Naive thymus-derived CD4-positive, alpha-beta T cell (primary cell): Measurements from ENCODE around the gene SYTL2. TPM values are rescaled to one million over a fixed set of nuclear protein-coding genes. Genes with fewer than 3 reads are reported as not detected.
A peak's percentile ranks its signal among the peaks of the same experiment; 100 is the strongest.

Source experiments
- ATAC-seq: fragments of 150-1000 bp; cut with Tn5 transposase; 2 replicates; pipeline ENCODE4 v1.10.0; 2021; ENCODE audit warnings: mild to moderate bottlenecking, moderate library complexity
- CTCF ChIA-PET: fragments of 350-600 bp; sonication (Branson Sonifier 250); formaldehyde crosslinking; loops from one replicate; lab custom pipeline; 2021; ENCODE audit warnings: antibody characterized with exemption; lab: Charles Lee
- POLR2A ChIA-PET: fragments of 350-600 bp; sonication (Branson Sonifier 250); formaldehyde crosslinking; loops from one replicate; lab custom pipeline; 2021; ENCODE audit warnings: antibody characterized with exemption, inconsistent platforms; lab: Charles Lee
- DNase-seq, 9 donors: peaks; one replicate each; pipeline versions ENCODE4 v3.0.0 to v3.0.0-alpha.2; 2020 to 2022; ENCODE audit warnings: mixed read lengths in 1 of 9
- H3K27ac ChIP-seq: one replicate; pipeline ENCODE4 v1.7.0; 2013; ENCODE audit warnings: mild to moderate bottlenecking, low read depth, low read length, moderate library complexity
- H3K27me3 ChIP-seq, 2 donors: one replicate each; pipeline ENCODE4 v1.7.0; 2013; ENCODE audit warnings: low read length in 2 of 2, mild to moderate bottlenecking in 2 of 2, moderate library complexity in 2 of 2; ENCODE audit not compliant: control insufficient read depth in 2 of 2, insufficient read depth in 2 of 2
- H3K36me3 ChIP-seq, 3 experiments: 1 replicate in 2 of 3; 2 replicates in 1 of 3; pipeline ENCODE4 v1.7.0; 2013; ENCODE audit warnings: low read length in 3 of 3, mild to moderate bottlenecking in 3 of 3, moderate library complexity in 1 of 3; ENCODE audit not compliant: insufficient read depth in 3 of 3, control insufficient read depth in 2 of 3
- H3K4me1 ChIP-seq, 2 donors: one replicate each; pipeline ENCODE4 v1.7.0; 2013; ENCODE audit warnings: low read length in 2 of 2, mild to moderate bottlenecking in 2 of 2, moderate library complexity in 1 of 2; ENCODE audit not compliant: control insufficient read depth in 2 of 2, insufficient read depth in 2 of 2
- H3K4me3 ChIP-seq: 2 replicates; pipeline ENCODE4 v1.7.0; 2013; ENCODE audit warnings: mild to moderate bottlenecking, low read length
- H3K9me3 ChIP-seq, 3 experiments: 1 replicate in 2 of 3; 2 replicates in 1 of 3; pipeline ENCODE4 v1.7.0; 2013; ENCODE audit warnings: low read length in 3 of 3; ENCODE audit not compliant: control insufficient read depth in 2 of 3
- H3K27ac Mint-ChIP-seq, 9 donors: one replicate each; pipeline ENCODE4 v1.8.0; 2020 to 2022; ENCODE audit warnings: mixed read lengths in 9 of 9, mild to moderate bottlenecking in 8 of 9, moderate library complexity in 5 of 9, inconsistent platforms in 2 of 9
- H3K27me3 Mint-ChIP-seq, 5 donors: one replicate each; pipeline ENCODE4 v1.8.0; 2021 to 2022; ENCODE audit warnings: mixed read lengths in 5 of 5, mild to moderate bottlenecking in 1 of 5
- H3K36me3 Mint-ChIP-seq, 5 donors: one replicate each; pipeline ENCODE4 v1.8.0; 2020 to 2022; ENCODE audit warnings: mixed read lengths in 5 of 5, mild to moderate bottlenecking in 3 of 5, inconsistent platforms in 1 of 5
- H3K4me1 Mint-ChIP-seq, 7 donors: one replicate each; pipeline ENCODE4 v1.8.0; 2020 to 2022; ENCODE audit warnings: mixed read lengths in 7 of 7, mild to moderate bottlenecking in 3 of 7, inconsistent platforms in 1 of 7
- H3K4me3 Mint-ChIP-seq, 10 donors: one replicate each; pipeline ENCODE4 v1.8.0; 2020 to 2022; ENCODE audit warnings: mild to moderate bottlenecking in 10 of 10, mixed read lengths in 10 of 10, moderate library complexity in 6 of 10, inconsistent platforms in 2 of 10
- H3K9me3 Mint-ChIP-seq, 11 donors: one replicate each; pipeline ENCODE4 v1.8.0; 2020 to 2022; ENCODE audit warnings: mixed read lengths in 11 of 11, mild to moderate bottlenecking in 4 of 11, inconsistent platforms in 1 of 11, moderate library complexity in 1 of 11
- intact Hi-C, 2 donors: fragments of 100-400 bp; cut with micrococcal nuclease; formaldehyde crosslinking; loops; one replicate each; pipeline ENCODE4 v1.15.1; 2023
- polyA plus RNA-seq, 2 donors: library from polyadenylated mRNA; unstranded; fragments of 300-500 nt; fragmentation: Illumina TruSeq; gene quantifications; one replicate each; pipeline ENCODE4 v1.2.3, GENCODE V29; 2021
- total RNA-seq, 6 experiments: library from RNA in 5 of 6; stranded (reverse) in 5 of 6; gene quantifications; 1 replicate in 5 of 6; 2 replicates in 1 of 6; pipeline ENCODE4 v1.2.3 and lab custom pipeline; 2021 to 2026

Gene SYTL2
- total and polyA plus RNA-seq, 7 experiments from 2014 or later: 12.0 to 62.9 (median 27.5) TPM

DNA sequence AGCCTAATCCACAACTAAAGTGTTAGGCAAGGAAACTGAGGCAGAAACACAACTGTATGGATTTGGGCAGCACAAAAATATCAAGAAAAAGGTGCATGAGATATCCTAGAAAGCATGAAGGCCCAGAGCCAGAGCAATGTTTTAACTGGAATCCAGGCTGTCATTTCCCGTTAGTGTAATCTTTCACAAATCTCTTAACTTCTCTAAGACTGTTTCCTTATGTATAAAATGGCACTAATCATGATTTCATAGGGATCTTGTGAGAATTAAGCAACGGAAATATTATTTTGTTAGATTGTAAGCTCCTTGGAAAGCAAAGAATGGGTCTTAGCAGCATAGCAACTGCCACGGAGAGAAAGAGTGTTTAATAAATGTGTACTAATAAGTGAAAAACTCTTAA, 14.7 kb upstream of the SYTL2 start:
- H3K27me3 Mint-ChIP-seq: no peaks in the 10 kb centered on the region
- H3K4me3 ChIP-seq: no peak overlapping the region
- ATAC-seq (no peak), DNase-seq (no peak)
- no peaks in the 10 kb centered on the region for H3K36me3 ChIP-seq
- H3K9me3 ChIP-seq: no peaks in the 10 kb centered on the region
- peaks cover 30 to 75% (median 67%) of the 10 kb centered on the region in 7 donors for H3K4me1 Mint-ChIP-seq
- peaks cover 0 to 5% (median 0%) of the 10 kb centered on the region in 11 donors for H3K9me3 Mint-ChIP-seq
- peaks cover 55 to 57% of the 10 kb centered on the region in 2 donors for H3K4me1 ChIP-seq
- intact Hi-C loops: loop anchor here (1.0 to 10.0 kb wide), 3 partner anchors 131 to 979 kb away; partner anchors contain the start of gene PRSS23 (in 1 of the 2)
- ChIA-PET POLR2A (interaction anchor here (0.6 to 3.9 kb wide), 6 partner anchors 10 to 75 kb away, joined by 3 to 20 read pairs (median 5); partner anchors contain the start of gene SYTL2), CTCF (interaction anchor here (1.1 to 2.0 kb wide), 4 partner anchors 30 to 134 kb away, joined by 3 to 7 read pairs (median 4); partner anchors contain the start of gene CCDC83)
- peak overlapping the region in 8 of 9 donors; percentile 76 to 100 (median 94) for H3K27ac Mint-ChIP-seq
- no peaks in the 10 kb centered on the region for H3K27me3 ChIP-seq
- peaks cover 0 to 24% (median 0%) of the 10 kb centered on the region in 5 donors for H3K36me3 Mint-ChIP-seq
- H3K27ac ChIP-seq: no peak overlapping the region
- peak overlapping the region in 4 of 10 donors; percentile 0 to 65 (median 44) for H3K4me3 Mint-ChIP-seq

DNA sequence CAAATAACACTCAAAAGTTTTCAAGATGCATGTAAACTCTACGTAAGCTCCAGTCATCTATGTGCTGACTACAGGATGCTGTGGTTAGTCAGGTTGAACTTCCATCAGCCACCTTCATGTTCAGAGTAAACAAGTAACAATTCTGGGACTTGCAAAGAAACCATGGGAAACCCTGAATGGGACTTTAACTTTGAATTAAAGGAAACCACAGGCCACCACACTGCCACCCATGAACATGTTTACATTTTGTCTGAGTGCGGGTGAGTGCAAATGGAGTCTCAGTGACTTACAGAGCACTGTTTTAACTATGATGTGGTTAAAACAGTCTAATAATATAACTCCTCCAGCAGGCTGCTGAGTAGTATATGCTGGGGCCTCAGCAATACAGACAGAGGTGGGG, 12.9 kb upstream of the SYTL2 start:
- no peaks in the 10 kb centered on the region for H3K9me3 ChIP-seq
- Mint-ChIP-seq H3K4me3 (peak overlapping the region; percentile 9 to 86 (median 72)), H3K4me1 (peaks cover 30 to 75% (median 67%) of the 10 kb centered on the region in 7 donors), H3K36me3 (peaks cover 0 to 11% (median 0%) of the 10 kb centered on the region in 5 donors), H3K9me3 (peaks cover 0 to under 1% (median 0%) of the 10 kb centered on the region in 11 donors), H3K27ac (peak overlapping the region; percentile 86 to 100 (median 95)), H3K27me3 (no peaks in the 10 kb centered on the region)
- intact Hi-C loops: loop anchor here (1.0 to 10.0 kb wide), 8 partner anchors 13 to 981 kb away; partner anchors contain the start of genes PRSS23 (in 1 of the 2), SYTL2 (in 1 of the 2) and TMEM126B (in 1 of the 2)
- peak; percentile 11 to 98 (median 95) for DNase-seq
- no peak overlapping the region for H3K27ac ChIP-seq
- peak; percentile 88 for ATAC-seq
- H3K4me3 ChIP-seq: peak overlapping the region; percentile 11
- ChIA-PET POLR2A (interaction anchor here (0.6 to 3.9 kb wide), 15 partner anchors 9 to 168 kb away, joined by 3 to 20 read pairs (median 5); partner anchors contain the start of genes CCDC83, CREBZF and SYTL2), CTCF (interaction anchor here (0.6 to 2.0 kb wide), 8 partner anchors 14 to 227 kb away, joined by 3 to 12 read pairs (median 4); partner anchors contain the start of genes CCDC83 and SYTL2)
- H3K27me3 ChIP-seq: no peaks in the 10 kb centered on the region
- no peaks in the 10 kb centered on the region for H3K36me3 ChIP-seq
- H3K4me1 ChIP-seq: peaks cover 55 to 57% of the 10 kb centered on the region in 2 donors

DNA sequence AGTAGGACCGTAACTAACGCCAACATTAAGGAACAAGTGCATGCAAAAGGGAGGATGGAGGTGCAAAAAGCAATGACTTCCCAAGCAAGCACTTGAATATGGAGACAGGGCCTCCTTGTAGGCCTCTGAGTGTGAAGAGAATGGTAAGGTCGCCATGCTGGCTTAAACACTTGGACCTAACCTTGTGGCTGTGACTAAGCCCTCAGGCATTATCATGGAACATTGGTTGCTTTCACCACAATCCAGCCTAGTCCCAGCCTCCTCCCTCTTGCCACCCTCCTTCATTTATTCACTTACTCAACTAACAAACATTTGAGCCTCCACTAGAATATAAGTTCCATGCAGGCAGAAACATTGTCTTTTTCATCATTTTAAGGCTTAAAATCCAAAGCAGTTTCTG, 11.9 kb upstream of the SYTL2 start:
- Histone ChIP-seq H3K27me3 (no peaks in the 10 kb centered on the region), H3K27ac (no peak overlapping the region), H3K36me3 (no peaks in the 10 kb centered on the region), H3K4me3 (no peak overlapping the region), H3K9me3 (no peaks in the 10 kb centered on the region), H3K4me1 (peaks cover 50 to 56% of the 10 kb centered on the region in 2 donors)
- H3K9me3 Mint-ChIP-seq: no peaks in the 10 kb centered on the region
- peaks cover 30 to 69% (median 66%) of the 10 kb centered on the region in 7 donors for H3K4me1 Mint-ChIP-seq
- no peak for ATAC-seq
- no peak for DNase-seq
- peaks cover 0 to 11% (median 0%) of the 10 kb centered on the region in 5 donors for H3K36me3 Mint-ChIP-seq
- H3K4me3 Mint-ChIP-seq: peak overlapping the region in 8 of 10 donors; percentile 26 to 81 (median 49)
- ChIA-PET POLR2A (interaction anchor here (1.3 to 2.4 kb wide), 3 partner anchors 8 to 13 kb away, joined by 4 to 10 read pairs (median 8); no protein-coding TSS in a partner anchor), CTCF (interaction anchor here (1.3 to 2.0 kb wide), 2 partner anchors 14 to 127 kb away, joined by 4 to 12 read pairs; no protein-coding TSS in a partner anchor)
- intact Hi-C loops: loop anchor here (1.0 to 10.0 kb wide), 6 partner anchors 12 to 982 kb away; partner anchors contain the start of genes PRSS23 (in 1 of the 2), SYTL2 (in 1 of the 2) and TMEM126B (in 1 of the 2)
- H3K27me3 Mint-ChIP-seq: no peaks in the 10 kb centered on the region
- peak overlapping the region in 8 of 9 donors; percentile 24 to 100 (median 87) for H3K27ac Mint-ChIP-seq

DNA sequence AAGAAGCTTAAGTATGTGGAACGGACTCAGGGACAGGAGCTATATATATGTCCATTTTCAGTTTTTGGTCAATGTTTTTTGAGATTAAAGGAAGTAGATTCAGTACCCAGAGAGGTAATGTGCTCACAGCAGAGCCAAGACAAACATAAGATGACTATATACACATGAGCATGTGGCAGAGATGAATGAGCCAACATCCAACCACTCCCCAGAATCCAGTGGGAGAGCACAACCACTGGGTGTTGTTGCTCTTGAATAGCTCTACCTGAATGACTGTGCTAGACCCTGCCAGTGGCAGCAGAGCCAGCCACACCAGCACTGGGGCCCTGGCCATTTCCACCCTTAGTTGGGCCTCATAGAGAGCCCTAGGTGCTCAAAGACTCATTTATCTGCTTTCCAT, 10.7 kb upstream of the SYTL2 start:
- DNase-seq: no peak
- intact Hi-C loops: loop anchor here in 1 of 2 donors (2.0 to 10.0 kb wide), 2 partner anchors 193 to 983 kb away; partner anchors contain the start of genes PRSS23 and TMEM126B
- ChIA-PET POLR2A (interaction anchor here (0.6 to 2.4 kb wide), 4 partner anchors 9 to 478 kb away, joined by 3 to 8 read pairs (median 4); no protein-coding TSS in a partner anchor), CTCF (interaction anchor here (0.7 kb wide), 1 partner anchor 123 kb away, joined by 3 read pairs; no protein-coding TSS in a partner anchor)
- H3K27ac ChIP-seq: no peak overlapping the region
- Mint-ChIP-seq H3K9me3 (no peaks in the 10 kb centered on the region), H3K27me3 (no peaks in the 10 kb centered on the region), H3K27ac (peak overlapping the region in 6 of 9 donors; percentile 1 to 100 (median 91)), H3K4me3 (peak overlapping the region in 2 of 10 donors; percentile 27 to 42), H3K36me3 (peaks cover 0 to 11% (median 0%) of the 10 kb centered on the region in 5 donors), H3K4me1 (peaks cover 25 to 57% (median 55%) of the 10 kb centered on the region in 7 donors)
- ATAC-seq: no peak
- H3K9me3 ChIP-seq: no peaks in the 10 kb centered on the region
- no peaks in the 10 kb centered on the region for H3K27me3 ChIP-seq
- peaks cover 39 to 44% of the 10 kb centered on the region in 2 donors for H3K4me1 ChIP-seq
- H3K36me3 ChIP-seq: no peaks in the 10 kb centered on the region
- H3K4me3 ChIP-seq: no peak overlapping the region

DNA sequence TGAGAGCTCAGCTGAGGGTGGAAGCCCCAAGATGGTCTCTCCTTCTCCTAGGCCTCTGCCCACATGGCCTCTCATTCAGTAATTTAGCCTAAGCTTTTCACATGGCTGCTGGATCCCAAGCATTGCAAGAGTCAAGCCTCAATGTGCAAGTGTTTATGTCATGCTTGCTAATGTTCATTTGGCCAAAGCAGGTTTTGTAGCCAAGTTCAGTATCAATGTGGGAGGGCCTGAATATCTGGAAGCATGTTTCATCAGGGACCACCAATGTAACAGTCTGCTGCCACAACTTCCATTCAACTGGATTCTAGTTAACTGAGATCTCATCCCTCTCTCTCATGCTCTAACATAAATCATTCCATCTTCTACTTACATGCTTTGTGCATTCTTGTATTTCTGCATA, 8.5 kb upstream of the SYTL2 start:
- Histone ChIP-seq H3K27me3 (no peaks in the 10 kb centered on the region), H3K9me3 (no peaks in the 10 kb centered on the region), H3K27ac (no peak overlapping the region), H3K4me1 (peaks cover 25 to 27% of the 10 kb centered on the region in 2 donors), H3K4me3 (no peak overlapping the region), H3K36me3 (no peaks in the 10 kb centered on the region)
- POLR2A ChIA-PET: no interaction called here
- Mint-ChIP-seq H3K9me3 (no peaks in the 10 kb centered on the region), H3K4me1 (peaks cover 16 to 46% (median 38%) of the 10 kb centered on the region in 7 donors), H3K4me3 (no peak overlapping the region), H3K27me3 (no peaks in the 10 kb centered on the region), H3K27ac (peak overlapping the region in 1 of 9 donors; percentile 16), H3K36me3 (peaks cover 0 to 11% (median 0%) of the 10 kb centered on the region in 5 donors)
- ATAC-seq (no peak), DNase-seq (no peak)
- intact Hi-C loops: no loop called here
- CTCF ChIA-PET: no interaction called here

DNA sequence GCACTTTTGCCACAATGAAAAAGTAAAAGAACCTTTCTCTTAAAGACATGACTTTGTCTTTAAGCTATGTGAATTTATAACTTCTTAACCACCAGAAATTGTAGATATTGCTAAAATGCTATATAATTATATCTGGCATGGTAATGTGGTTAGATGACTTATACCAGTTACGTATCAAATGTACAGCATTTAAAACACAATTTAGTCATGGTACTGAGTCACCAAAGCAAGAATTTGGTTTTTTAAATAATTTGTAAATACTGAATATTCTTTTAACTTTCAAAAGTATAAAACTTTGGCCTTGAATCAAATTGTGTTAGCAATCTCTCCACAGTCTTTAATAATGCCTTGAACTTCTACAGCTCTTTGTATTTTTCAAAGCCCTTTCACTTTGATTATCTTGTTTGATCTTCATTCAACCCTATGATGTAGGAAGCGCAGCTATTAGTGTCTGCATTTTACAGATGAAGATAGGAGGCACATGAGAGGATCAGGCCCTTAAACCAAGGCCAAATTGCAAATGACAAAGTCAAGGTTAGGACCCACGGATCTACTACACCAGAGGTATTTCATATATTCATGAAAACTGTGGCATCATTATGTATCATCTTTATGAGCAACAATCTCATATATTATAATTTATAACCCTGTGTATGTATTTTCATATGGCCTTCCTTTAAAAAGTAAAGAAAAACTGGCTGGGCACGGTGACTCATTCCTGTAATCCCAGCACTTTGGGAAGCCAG, 4.4 kb upstream of the SYTL2 start:
- Mint-ChIP-seq H3K27ac (no peak overlapping the region), H3K27me3 (peaks cover 0 to 10% (median 0%) of the 10 kb centered on the region in 5 donors), H3K4me3 (no peak overlapping the region), H3K9me3 (no peaks in the 10 kb centered on the region), H3K4me1 (peaks cover 14 to 28% (median 20%) of the 10 kb centered on the region in 7 donors), H3K36me3 (peaks cover 0 to 6% (median 0%) of the 10 kb centered on the region in 5 donors)
- intact Hi-C loops: no loop called here
- H3K27me3 ChIP-seq: no peaks in the 10 kb centered on the region
- ChIA-PET POLR2A (interaction anchor here (0.6 to 1.7 kb wide), 3 partner anchors 8 to 96 kb away, joined by 3 to 10 read pairs (median 4); no protein-coding TSS in a partner anchor), CTCF (interaction anchor here (1.3 kb wide), 1 partner anchor 19 kb away, joined by 3 read pairs; no protein-coding TSS in a partner anchor)
- H3K4me1 ChIP-seq: peaks cover 0 to 14% of the 10 kb centered on the region in 2 donors
- H3K27ac ChIP-seq: no peak overlapping the region
- DNase-seq (no peak), ATAC-seq (no peak)
- H3K36me3 ChIP-seq: no peaks in the 10 kb centered on the region
- H3K4me3 ChIP-seq: no peak overlapping the region
- no peaks in the 10 kb centered on the region for H3K9me3 ChIP-seq
